NT2/D1 (cell line): ENCODE data around the gene ANKRD27.
"Not testable (repeated sequence)": the region's sequence is repeated elsewhere in the genome, so short reads cannot be mapped to it uniquely, and the experiment has no call there.

Experiments
- SUZ12 ChIP-seq: IDR thresholded peaks from 2 replicates; pipeline ENCODE4 v1.6.1; 2011; ENCODE audit not compliant: insufficient read length, insufficient read depth; ENCODE audit errors: extremely low read depth
- YY1 ChIP-seq: IDR thresholded peaks from 2 replicates; pipeline ENCODE4 v1.6.1; 2011; ENCODE audit not compliant: insufficient read length, insufficient read depth
- ZNF274 ChIP-seq: IDR thresholded peaks from 2 replicates; pipeline ENCODE4 v1.6.1; 2011; ENCODE audit warnings: mild to moderate bottlenecking, low read depth, low read length

GRCh38 chr19:32571471-32572075 is 103.4 kb downstream of the ANKRD27 start:
- not testable (repeated sequence) for TF ChIP-seq SUZ12, ZNF274, YY1
